Fibroblast of skin of scalp (primary cell): Measurements from ENCODE around the gene LURAP1L.
A peak's percentile ranks its signal among the peaks of the same experiment; 100 is the strongest.
"Not testable (repeated sequence)": the region's sequence is repeated elsewhere in the genome, so short reads cannot be mapped to it uniquely, and the experiment has no call there.

Source experiments
- DNase-seq: peaks from one replicate; pipeline ENCODE4 v3.0.0-alpha.2; 2013

LURAP1L gene

DNA sequence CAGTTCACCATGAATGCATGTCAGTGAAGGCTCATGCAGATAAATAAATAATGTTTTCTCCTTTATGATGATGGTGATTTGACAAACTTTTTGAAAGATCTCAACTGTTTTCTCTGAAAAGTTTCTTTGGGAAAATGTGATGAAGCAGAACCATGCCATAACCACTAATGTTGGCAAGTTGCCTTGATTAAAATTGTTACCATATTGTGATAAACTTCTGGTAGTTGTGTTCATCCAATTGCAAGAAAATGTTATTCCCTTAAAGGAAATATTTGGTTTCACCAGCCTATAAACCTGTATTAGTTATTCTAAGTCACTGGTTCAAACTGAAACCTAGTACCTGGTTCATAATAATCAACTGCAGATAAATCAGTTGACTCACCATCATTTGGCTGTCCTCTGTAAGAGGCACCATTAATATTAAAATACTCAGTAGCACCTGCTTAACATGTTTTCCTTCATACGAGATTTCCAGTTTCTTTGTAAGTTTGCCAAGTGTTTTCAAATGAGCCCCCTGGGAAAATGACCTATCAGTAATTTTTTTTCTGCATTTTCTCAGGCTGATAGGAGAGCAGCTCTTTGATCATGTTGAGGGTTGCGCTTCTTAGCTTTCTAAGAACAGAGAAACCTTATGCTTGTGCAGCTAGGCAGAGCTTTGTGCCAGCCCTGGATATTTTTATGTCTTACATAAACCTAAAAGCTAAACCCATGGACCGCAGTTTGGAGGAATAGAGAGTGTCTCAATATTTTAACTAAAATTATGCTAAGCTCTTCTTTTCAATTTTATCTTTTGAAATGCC lies 88.0 kb downstream of the LURAP1L start:
- DNase-seq, result peak; percentile 57

DNA sequence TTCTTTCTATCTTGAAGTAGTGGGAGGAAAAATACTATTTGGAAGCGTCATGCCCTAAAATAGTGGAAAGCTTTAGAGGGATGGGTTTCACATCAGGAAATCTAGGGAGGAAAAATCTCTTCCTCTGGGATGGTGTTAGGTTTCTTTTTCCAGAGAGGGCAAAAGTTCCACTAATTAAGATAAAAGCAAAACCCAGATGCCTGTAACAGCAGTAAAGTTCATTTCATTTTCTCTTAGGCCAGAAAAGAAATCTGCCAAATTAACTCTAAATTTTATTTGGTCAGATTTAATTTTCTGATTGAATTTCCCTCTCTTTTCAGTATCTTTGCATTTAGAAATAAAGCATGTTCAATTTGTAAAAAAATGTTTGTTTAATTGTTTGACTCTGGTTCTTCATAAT lies 88.8 kb downstream of the LURAP1L start:
- no peak for DNase-seq

DNA sequence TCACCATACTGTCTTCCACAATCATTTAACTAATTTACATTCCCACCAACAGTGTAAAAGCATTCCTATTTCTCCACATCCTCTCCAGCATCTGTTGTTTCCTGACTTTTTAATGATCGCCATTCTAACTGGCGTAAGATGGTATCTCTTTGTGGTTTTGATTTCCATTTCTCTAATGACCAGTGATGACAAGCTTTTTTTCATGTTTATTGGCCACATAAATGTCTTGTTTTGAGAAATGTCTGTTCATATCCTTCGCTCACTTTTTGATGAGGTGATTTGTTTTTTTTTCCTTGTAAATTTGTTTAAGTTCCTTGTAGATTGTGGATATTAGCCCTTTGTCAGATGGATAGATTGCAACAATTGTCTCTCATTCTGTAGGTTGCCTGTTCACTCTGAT lies 90.6 kb downstream of the LURAP1L start:
- not testable (repeated sequence) for DNase-seq
